ENCODE data around the gene SLIT1.
"Not testable (repeated sequence)": the region's sequence is repeated elsewhere in the genome, so short reads cannot be mapped to it uniquely, and the experiment has no call there.

- TF ChIP-seq CTCF, POLR2A (IDR thresholded peaks at IDR 0.05): not testable (repeated sequence)
Observed at GRCh38 chr10:97082575-97082974, 103.2 kb downstream of the SLIT1 start.

All from adrenal gland (tissue), 5 donors.